UCSD-AML1 (cell line): ENCODE data around the gene SLC24A3.

Experiments
- DNase-seq: peaks from one replicate; lab custom pipeline; 2025; ENCODE audit not compliant: unreplicated experiment; lab: John Stamatoyannopoulos, UW

SLC24A3 gene

GRCh38 chr20:19757487-19758132 is 545.2 kb downstream of the SLC24A3 start:
- peak; percentile 38 for DNase-seq

DNA sequence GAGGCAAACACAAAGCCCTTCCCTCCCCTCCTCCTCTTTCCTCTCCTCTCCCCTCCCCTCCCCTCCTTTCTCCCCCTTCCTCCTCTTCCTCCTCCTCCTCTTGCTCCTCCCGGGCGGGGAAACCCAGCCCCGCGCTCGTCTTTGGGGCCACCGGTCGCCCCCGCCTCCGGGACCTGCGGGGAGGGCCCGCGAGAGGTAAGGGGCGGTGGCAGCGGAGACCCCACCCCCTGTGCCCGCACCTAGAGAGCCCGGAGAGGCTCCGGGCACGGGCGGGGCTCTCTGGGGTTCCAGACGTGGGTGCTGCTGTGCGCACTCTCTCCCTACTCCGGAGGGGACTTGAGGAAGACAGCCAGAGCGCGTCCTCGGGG is 545.7 kb downstream of the SLC24A3 start, which contains the start of gene RIN2:
Gene RIN2 (plus strand): TSS at position 126 of the 368 bp plus-strand sequence. CDS start 131,344 bp downstream, outside the sequence.
- DNase-seq = no peak

- no peak for DNase-seq
These were observed 546.3 kb downstream of the SLC24A3 start for GRCh38 chr20:19758501-19759331.

- DNase-seq = no peak
These were observed 547.9 kb downstream of the SLC24A3 start for GRCh38 chr20:19760371-19760721.

GRCh38 chr20:19761326-19761725 is 548.9 kb downstream of the SLC24A3 start:
- no peak for DNase-seq

GRCh38 chr20:19761841-19762240 is 549.4 kb downstream of the SLC24A3 start:
- DNase-seq = no peak

GRCh38 chr20:19764207-19764606 is 551.8 kb downstream of the SLC24A3 start:
- DNase-seq = no peak

DNA sequence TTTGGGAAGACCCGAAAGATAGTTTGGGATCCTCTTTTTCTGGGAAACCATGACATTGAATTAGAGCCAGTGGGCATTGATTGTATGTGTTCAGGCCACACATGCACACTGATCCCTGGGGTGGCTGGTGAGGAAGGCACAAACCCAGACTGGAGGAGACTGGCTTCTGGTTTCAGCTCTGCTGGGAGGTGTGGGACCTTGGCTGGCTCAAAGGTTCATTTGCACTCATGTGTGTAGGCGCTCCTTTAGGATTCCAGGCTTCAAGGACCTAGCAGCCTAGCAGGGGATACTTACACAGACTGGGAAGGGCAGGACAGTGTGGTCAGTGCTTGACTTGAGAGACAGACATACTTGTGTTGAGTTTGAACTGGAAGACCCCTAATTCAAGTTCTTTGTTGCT is 552.8 kb downstream of the SLC24A3 start:
- DNase-seq = no peak

DNA sequence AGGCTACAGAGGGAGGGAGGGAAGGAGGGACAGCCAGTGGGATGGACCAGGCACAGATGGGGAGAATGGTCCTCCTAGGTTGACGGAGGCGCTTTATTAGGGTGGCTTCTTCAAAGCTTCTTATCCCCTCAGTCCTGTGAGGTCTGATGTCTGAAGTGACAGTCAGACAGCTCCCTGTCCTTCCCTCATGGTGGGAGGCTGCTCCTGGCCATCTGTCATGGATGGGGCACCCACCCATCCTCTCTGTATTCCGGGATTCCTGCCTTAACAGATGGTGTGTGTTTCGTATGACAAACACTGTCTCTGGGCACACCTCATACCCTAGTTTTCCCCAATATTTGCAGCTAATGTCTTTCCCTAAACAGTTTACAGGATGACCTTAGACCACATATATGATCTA is 553.5 kb downstream of the SLC24A3 start:
- DNase-seq = no peak

- no peak for DNase-seq
These were observed 554.6 kb downstream of the SLC24A3 start for GRCh38 chr20:19767070-19767469.

GRCh38 chr20:19768325-19768842 is 555.9 kb downstream of the SLC24A3 start:
- no peak for DNase-seq

DNA sequence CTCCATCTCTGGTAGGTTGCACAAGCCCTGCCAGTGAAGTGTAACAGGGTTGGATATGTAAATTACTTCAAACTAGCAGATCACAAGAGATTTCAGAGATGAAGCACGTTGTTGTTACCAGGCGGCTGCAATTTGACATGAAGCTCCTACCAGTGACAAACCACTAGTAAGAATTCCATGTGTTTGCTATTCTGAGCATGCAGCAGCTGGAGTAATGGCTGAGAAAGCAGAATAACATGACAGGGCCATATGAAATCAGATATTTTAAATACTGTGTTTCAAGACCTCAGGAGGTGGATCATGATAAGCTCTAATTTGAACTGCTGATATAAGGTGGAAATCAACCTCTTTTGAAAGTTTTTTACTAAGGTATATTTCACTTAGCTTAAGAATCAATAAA is 557.1 kb downstream of the SLC24A3 start:
- DNase-seq = no peak

DNA sequence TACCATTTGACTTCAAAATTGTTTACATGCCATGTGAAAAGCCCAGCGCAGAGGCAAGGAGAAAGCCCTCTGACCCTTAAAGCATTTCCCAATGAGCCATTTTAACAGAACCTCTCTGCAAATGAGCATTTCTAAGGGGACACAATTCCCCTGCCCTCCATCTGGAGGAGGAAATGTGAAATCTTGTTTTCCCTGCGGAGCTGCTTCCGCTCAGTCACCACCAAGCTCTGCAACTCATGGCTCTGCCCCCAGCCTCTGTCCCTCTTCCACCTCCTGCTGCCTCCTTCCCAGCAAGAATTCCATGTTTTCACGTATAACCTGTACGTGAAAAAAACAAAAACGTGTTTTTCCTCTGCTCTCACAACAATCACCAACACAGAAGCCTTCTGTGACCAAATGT is 557.9 kb downstream of the SLC24A3 start:
- no peak for DNase-seq

DNA sequence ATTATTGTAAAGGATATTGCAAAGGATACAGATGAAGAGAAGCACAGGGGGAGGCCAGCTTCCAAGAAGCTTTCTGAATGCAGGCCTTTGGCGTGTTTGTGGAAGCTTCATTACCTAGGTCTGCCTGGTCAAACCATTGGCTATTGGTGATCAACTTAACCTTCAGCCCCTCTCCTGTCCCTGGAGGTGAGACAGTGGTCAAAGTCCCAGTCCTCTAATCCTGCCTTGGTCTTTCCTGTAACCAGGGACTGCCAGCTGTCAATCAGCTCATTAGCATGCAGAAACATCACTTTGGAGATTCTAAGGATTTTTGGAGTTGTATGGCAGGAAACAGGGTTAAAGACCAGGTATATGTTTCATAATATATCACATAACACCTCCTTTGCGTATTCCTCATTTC is 558.6 kb downstream of the SLC24A3 start:
- no peak for DNase-seq
